Left lung (tissue), 10 donors: Measurements from ENCODE around the gene CASKIN1. TPM values are rescaled to one million over a fixed set of nuclear protein-coding genes. Genes with fewer than 3 reads are reported as not detected.

Source experiments
- ATAC-seq: fragments of 200-7000 bp; cut with Tn5 transposase; one replicate; pipeline ENCODE4 v1.9.1; 2020; ENCODE audit warnings: moderate library complexity
- DNase-seq, 4 donors: peaks; one replicate each; pipeline ENCODE4 v3.0.0-alpha.2; 2013 to 2020
- H3K27ac ChIP-seq, 2 donors: fragments of 200-600 bp; sonication (generic) in 1 of 2; one replicate each; pipeline versions ENCODE4 v1.5.0 to v1.8.0; 2020 to 2021
- H3K27me3 ChIP-seq, 2 donors: fragments of 200-600 bp; sonication (generic) in 1 of 2; one replicate each; pipeline versions ENCODE4 v1.5.0 to v1.8.0; 2020 to 2021
- H3K36me3 ChIP-seq, 2 donors: fragments of 200-600 bp; sonication (generic) in 1 of 2; one replicate each; pipeline versions ENCODE4 v1.5.0 to v1.8.0; 2020 to 2021
- H3K4me1 ChIP-seq, 2 donors: fragments of 200-600 bp; one replicate each; pipeline ENCODE4 v1.8.0; 2021
- H3K4me3 ChIP-seq, 2 donors: fragments of 200-600 bp; sonication (generic) in 1 of 2; one replicate each; pipeline versions ENCODE4 v1.5.0 to v1.8.0; 2020 to 2021; ENCODE audit warnings: mild to moderate bottlenecking in 1 of 2
- H3K9me3 ChIP-seq, 2 donors: fragments of 200-600 bp; sonication (generic) in 1 of 2; one replicate each; pipeline versions ENCODE4 v1.5.0 to v1.8.0; 2020 to 2021
- intact Hi-C, 2 donors: fragments of 100-400 bp; cut with DNase I; formaldehyde crosslinking; loops; one replicate each; pipeline versions ENCODE4 v1.11.2 to v1.14.2; 2022
- polyA plus RNA-seq, 6 donors: library from polyadenylated mRNA; unstranded; fragments of 120-200 nt; gene quantifications; one replicate each; pipeline ENCODE4 v1.2.1, GENCODE V29; 2013; ENCODE audit not compliant: insufficient read length in 6 of 6
- total RNA-seq, 2 donors: library from RNA; stranded (reverse); fragmentation: NEBNext Ultra II Directional; extraction: Animal tissue kit (Norgen Biotek cat#: 25700); gene quantifications; one replicate each; pipeline ENCODE4 v1.2.1, GENCODE V29; 2021
- TF ChIP-seq, protein P1 (sequence below), 2 donors: fragments of 200-600 bp; sonication (generic) in 1 of 2; IDR thresholded peaks; one replicate each; pipeline versions ENCODE4 v1.5.0 to v1.8.0; 2021; ENCODE audit warnings: antibody characterized with exemption in 2 of 2
- donor health status: DM: no; HTN: yes; CAD: no.
- donor health status: DM: no; HTN: no; CAD: no.

CASKIN1 gene
- total and polyA plus RNA-seq, 8 donors = 0.05 to 0.56 (median 0.32) TPM

DNA sequence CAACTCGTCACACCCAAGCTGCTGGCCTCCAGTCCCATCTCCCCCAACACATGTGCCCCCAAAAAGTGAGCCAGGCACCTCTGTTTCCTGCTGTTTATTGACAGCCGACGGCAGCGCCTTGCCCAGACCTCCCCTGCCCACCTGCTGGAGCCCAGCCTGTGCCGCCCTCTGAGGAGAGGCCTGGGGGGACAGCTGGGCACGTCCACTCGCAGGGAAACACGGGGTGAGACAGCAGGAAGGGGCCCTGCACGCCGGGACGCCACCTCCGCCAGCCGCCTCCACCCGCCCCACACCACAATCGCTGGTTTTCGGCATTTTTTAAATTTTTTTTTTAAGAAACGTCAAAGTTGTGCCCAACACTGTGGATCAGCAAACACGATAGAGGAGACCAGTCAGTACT is 19.3 kb downstream of the CASKIN1 start:
- H3K9me3 ChIP-seq = peaks cover 0 to 3% of the 10 kb centered on the region in 2 donors
- no peak overlapping the region for H3K4me3 ChIP-seq
- H3K36me3 ChIP-seq = peaks cover 0 to 65% of the 10 kb centered on the region in 2 donors
- H3K4me1 ChIP-seq = no peaks in the 10 kb centered on the region
- DNase-seq = no peak
- H3K27me3 ChIP-seq = no peaks in the 10 kb centered on the region
- H3K27ac ChIP-seq = no peak overlapping the region
- intact Hi-C loops = no loop called here
- ATAC-seq = no peak
- TF ChIP-seq, protein P1, sequence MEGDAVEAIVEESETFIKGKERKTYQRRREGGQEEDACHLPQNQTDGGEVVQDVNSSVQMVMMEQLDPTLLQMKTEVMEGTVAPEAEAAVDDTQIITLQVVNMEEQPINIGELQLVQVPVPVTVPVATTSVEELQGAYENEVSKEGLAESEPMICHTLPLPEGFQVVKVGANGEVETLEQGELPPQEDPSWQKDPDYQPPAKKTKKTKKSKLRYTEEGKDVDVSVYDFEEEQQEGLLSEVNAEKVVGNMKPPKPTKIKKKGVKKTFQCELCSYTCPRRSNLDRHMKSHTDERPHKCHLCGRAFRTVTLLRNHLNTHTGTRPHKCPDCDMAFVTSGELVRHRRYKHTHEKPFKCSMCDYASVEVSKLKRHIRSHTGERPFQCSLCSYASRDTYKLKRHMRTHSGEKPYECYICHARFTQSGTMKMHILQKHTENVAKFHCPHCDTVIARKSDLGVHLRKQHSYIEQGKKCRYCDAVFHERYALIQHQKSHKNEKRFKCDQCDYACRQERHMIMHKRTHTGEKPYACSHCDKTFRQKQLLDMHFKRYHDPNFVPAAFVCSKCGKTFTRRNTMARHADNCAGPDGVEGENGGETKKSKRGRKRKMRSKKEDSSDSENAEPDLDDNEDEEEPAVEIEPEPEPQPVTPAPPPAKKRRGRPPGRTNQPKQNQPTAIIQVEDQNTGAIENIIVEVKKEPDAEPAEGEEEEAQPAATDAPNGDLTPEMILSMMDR (IDR thresholded peaks at IDR 0.05) = no peak

DNA sequence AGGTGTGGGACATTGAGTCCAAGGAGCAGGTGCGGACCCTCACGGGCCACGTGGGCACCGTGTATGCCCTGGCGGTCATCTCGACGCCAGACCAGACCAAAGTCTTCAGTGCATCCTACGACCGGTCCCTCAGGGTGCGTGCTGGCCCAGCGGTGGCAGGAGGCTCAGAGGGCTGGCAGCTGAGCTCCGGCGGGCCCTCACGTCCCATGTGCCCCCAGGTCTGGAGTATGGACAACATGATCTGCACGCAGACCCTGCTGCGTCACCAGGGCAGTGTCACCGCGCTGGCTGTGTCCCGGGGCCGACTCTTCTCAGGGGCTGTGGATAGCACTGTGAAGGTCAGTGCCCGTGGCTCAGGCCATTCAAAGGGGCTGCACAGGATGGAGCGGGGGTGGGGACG is 20.4 kb downstream of the CASKIN1 start:
- no peak overlapping the region for H3K4me3 ChIP-seq
- TF ChIP-seq, protein P1 (IDR thresholded peaks at IDR 0.05) = no peak
- ATAC-seq (no peak), DNase-seq (no peak)
- peaks cover 0 to 3% of the 10 kb centered on the region in 2 donors for H3K9me3 ChIP-seq
- no peaks in the 10 kb centered on the region for H3K27me3 ChIP-seq
- no peak overlapping the region for H3K27ac ChIP-seq
- H3K36me3 ChIP-seq = peaks cover 0 to 76% of the 10 kb centered on the region in 2 donors
- no peaks in the 10 kb centered on the region for H3K4me1 ChIP-seq
- intact Hi-C loops = no loop called here

DNA sequence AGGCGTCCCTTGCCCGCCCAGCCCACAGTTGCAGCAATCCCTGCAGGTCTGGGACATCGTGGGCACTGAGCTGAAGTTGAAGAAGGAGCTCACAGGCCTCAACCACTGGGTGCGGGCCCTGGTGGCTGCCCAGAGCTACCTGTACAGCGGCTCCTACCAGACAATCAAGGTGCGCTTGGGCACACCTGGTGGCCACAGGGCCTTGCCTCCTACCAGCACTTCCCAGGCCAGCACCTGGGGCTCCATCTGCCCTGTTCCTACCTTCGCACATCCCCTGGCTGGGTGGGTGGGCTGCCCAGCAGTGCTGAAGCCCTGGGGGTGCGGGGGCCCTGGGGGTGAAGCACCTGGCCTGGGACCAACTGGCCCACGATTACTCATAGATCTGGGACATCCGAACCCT is 21.0 kb downstream of the CASKIN1 start:
- TF ChIP-seq, protein P1 (IDR thresholded peaks at IDR 0.05) = no peak
- H3K4me3 ChIP-seq = no peak overlapping the region
- DNase-seq = no peak
- H3K9me3 ChIP-seq = peaks cover 0 to 3% of the 10 kb centered on the region in 2 donors
- no peaks in the 10 kb centered on the region for H3K4me1 ChIP-seq
- H3K27ac ChIP-seq = no peak overlapping the region
- no peaks in the 10 kb centered on the region for H3K27me3 ChIP-seq
- ATAC-seq = no peak
- intact Hi-C loops = no loop called here
- H3K36me3 ChIP-seq = peaks cover 0 to 82% of the 10 kb centered on the region in 2 donors

DNA sequence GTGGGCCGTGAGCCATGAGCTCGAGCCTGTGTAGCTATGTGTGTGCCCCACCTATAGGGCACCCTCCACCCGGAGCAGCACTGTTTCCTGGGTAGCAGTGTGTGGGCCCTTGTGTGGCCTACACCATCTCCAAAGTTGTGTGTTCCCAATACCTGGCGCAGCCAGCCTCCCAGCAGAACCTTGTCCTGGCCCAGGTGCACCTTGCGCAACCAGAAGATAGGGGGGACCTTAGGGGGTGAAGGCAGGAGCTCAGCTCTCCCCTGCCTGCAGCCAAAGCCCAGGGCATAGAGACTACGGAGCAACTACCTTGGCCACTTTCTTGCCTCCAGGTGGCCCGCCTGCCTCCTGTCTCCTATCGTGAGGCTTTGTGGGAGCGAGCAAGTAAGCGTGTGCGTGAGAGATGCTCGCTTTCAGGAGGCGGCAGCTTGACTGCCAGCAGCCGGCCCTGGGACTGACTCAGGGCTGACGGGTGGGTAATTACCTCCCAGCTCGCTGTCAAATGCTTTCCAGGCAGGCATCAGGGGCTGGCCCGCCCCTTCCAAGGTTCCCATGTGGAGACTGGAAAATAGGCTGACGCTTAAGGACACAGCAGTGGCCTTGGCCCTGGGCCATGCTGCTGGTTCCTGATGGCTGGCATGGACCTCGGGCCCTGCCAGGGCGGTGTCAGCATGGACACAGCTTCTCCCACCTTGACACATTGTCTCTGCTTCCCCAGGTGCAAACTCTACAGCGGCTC is 21.8 kb downstream of the CASKIN1 start:
- DNase-seq (no peak), ATAC-seq (no peak)
- Histone ChIP-seq H3K27ac (no peak overlapping the region), H3K36me3 (peaks cover 0 to 91% of the 10 kb centered on the region in 2 donors), H3K9me3 (peaks cover 0 to 3% of the 10 kb centered on the region in 2 donors), H3K4me1 (no peaks in the 10 kb centered on the region), H3K27me3 (no peaks in the 10 kb centered on the region), H3K4me3 (no peak overlapping the region)
- TF ChIP-seq, protein P1 (IDR thresholded peaks at IDR 0.05) = no peak
- intact Hi-C loops = no loop called here

DNA sequence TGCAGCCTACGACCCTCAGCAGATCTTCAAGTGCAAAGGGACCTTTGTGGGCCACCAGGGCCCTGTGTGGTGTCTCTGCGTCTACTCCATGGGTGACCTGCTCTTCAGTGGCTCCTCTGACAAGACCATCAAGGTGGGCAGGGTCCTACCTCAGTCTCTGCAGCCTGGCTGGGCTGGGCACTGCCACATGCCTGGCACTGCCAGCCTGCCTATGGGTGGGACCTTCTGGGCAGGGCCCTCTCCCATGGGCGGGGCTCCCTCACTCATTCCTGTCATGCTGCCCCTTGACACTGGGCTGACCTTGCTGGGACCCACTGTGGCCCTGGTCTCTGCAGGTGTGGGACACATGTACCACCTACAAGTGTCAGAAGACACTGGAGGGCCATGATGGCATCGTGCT is 22.5 kb downstream of the CASKIN1 start:
- no peak for DNase-seq

More for the DNA sequence above, 22.5 kb downstream of the CASKIN1 start:
- Histone ChIP-seq H3K27me3 (no peaks in the 10 kb centered on the region), H3K4me3 (no peak overlapping the region), H3K36me3 (peaks cover 0 to 97% of the 10 kb centered on the region in 2 donors), H3K27ac (no peak overlapping the region), H3K4me1 (no peaks in the 10 kb centered on the region), H3K9me3 (peaks cover 0 to 3% of the 10 kb centered on the region in 2 donors)
- TF ChIP-seq, protein P1 (IDR thresholded peaks at IDR 0.05) = no peak
- intact Hi-C loops = no loop called here
- no peak for ATAC-seq
